ENCODE results near the gene GTF2IRD1.
"Not testable (repeated sequence)": the region's sequence is repeated elsewhere in the genome, so short reads cannot be mapped to it uniquely, and the experiment has no call there.

The GTF2IRD1 gene

DNA sequence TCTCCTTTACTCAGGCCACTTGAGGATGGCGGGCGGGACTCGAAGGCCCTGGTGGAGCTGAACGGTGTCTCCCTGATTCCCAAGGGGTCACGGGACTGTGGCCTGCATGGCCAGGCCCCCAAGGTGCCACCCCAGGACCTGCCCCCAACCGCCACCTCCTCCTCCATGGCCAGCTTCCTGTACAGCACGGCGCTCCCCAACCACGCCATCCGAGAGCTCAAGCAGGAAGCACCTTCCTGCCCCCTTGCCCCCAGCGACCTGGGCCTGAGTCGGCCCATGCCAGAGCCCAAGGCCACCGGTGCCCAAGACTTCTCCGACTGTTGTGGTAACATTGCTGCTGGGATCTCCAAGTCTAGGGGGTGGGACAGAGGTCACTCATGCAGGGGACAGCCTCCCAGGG, 65.7 kb downstream of the GTF2IRD1 start:
- DNase-seq, result no peak

- DNase-seq, result no peak
Observed at GRCh38 chr7:74521855-74522254, 68.1 kb downstream of the GTF2IRD1 start.

DNA sequence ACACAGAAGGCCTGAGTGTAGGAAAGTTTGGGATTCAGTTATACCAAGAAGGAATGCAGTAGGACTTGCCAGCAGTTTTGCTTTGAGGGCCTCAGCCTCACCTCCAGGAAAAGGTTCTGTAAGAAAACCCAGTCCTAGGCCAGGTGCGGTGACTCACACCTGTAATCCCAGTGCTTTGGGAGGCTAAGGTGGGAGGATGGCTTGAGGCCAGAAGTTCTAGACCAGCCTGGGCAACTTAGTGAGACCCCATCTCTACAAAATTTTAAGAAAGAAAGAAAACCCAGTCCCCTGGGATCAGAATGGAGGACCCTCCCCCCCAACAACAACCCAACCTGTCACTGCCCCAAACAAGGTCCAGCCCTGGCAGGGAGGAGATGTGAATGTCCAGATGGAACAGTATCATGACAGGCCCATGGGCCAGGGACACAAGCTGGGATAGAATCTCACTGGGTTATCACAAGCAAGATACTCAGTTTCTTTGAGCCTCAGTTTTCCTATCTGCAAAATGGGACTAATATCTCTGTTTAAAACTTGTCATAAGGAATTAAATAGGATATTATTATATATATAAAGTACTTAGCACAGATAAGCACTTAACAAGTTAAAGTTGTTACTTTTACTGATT, 68.7 kb downstream of the GTF2IRD1 start:
- no peak for DNase-seq

- no peak for DNase-seq
Observed at GRCh38 chr7:74523015-74523414, 69.3 kb downstream of the GTF2IRD1 start.

DNA sequence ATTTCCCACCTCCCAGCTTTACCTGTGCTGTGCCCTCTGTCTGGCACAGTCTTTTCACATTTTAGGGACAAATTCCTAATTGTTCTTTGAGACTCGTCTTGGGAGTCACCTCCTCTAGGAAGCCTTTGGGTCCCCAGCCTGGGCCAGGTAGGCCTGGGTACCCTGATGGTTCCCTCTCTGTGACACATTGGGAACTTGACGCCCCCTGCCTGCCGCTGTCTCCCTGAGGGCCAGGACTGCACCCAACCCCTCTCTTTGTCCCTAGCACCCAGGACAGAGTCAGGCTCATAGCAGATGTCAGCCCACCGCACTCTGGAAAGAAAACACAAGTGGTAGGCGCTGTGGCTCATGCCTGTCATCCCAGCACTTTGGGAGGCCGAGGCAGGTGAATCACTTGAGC, 71.4 kb downstream of the GTF2IRD1 start:
- no peak for DNase-seq

- DNase-seq, result no peak
Observed at GRCh38 chr7:74525881-74526280, 72.2 kb downstream of the GTF2IRD1 start.

GRCh38 chr7:74526780-74527179, 73.1 kb downstream of the GTF2IRD1 start:
- no peak for DNase-seq

DNA sequence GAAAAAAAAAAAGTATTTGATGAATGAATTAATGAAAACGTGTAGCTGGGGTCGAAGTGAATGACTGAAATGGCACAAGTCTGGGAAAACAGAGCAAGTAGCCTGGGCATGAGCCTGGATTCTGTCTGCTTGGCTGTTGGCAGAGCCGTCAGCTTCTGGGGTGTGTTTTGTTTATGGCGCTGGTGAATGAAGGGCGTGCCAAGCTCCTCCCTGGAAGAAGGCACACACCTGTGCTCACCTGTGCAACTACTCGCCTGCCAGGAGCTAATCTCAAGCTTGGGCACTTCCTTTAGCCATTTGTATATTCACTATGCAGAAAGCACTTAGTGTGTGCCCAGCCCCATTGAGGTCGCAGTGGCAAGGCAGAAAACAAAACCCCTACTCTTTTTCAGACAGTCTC, 74.1 kb downstream of the GTF2IRD1 start:
- DNase-seq, result no peak

- not testable (repeated sequence) for DNase-seq
Observed at GRCh38 chr7:74528773-74529172, 75.1 kb downstream of the GTF2IRD1 start.

DNA sequence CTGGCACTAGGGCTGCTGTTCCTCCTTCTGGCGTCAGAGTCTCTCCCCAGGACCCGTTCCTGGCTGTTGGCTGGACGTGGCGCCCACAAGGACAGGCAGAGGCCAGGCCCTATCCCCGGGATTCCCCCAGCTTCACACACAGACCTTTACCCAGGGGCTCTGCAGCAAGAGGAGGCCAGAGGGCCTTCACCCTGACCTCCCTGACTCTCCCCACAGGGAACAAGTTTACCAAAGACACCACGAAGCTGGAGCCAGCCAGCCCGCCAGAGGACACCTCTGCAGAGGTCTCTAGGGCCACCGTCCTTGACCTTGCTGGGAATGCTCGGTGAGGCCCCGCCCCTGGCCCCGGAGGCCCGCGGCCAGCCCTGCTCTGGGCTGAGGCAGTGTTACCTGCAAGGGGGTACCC, 82.2 kb downstream of the GTF2IRD1 start:
- no peak for DNase-seq

GRCh38 chr7:74541937-74542336, 88.2 kb downstream of the GTF2IRD1 start:
- DNase-seq, result not testable (repeated sequence)

DNA sequence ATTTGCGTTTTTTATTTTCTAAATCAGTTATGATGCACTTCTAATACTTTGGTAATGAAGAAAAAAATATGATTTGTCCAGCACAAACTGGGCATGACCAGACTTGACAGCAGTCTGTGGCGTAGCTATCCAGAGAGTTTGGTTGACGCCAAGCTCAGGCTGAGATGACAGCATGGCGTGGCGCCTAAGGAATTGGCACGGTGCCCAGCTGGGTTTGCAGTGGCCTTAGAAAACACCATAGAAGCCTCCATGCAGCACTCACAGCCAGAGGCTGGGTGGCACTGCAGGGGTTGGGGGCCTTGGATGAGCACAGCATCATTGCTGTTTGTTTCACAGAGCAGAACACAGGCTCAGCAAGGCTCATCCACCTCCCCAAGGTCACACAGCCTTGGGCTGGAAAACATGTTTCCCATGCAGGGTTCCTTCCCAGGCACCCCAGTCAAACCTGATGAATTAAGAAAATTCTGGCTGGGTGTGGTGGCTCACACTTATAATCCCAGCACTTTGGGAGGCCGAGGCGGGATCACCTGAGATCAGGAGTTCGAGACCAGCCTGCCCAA, 88.9 kb downstream of the GTF2IRD1 start:
- no peak for DNase-seq

GRCh38 chr7:74544706-74545469, 91.2 kb downstream of the GTF2IRD1 start:
- no peak for DNase-seq

- no peak for DNase-seq
Observed at GRCh38 chr7:74545921-74546320, 92.2 kb downstream of the GTF2IRD1 start.

DNA sequence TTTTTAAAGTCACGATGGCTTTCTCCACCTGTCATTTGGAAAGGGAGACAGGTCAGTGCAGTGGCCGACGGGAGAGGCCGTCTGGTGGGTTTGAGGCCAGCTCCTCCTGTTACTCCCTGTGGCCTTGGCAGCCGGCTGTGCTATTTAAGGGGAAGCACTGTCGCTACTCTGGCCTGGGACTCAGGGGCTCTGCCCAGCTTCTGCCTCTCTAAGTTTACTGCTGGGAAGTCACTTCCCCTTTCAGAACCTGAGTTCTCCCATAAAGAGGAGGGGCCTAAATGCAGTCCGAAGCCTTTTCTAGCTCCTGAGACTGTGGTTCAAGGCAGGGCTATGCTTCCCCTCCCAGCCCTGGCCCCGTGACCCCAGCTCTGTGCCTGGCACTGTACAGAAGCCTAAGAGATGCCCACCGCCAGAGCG, 99.9 kb downstream of the GTF2IRD1 start:
- DNase-seq, result not testable (repeated sequence)

DNA sequence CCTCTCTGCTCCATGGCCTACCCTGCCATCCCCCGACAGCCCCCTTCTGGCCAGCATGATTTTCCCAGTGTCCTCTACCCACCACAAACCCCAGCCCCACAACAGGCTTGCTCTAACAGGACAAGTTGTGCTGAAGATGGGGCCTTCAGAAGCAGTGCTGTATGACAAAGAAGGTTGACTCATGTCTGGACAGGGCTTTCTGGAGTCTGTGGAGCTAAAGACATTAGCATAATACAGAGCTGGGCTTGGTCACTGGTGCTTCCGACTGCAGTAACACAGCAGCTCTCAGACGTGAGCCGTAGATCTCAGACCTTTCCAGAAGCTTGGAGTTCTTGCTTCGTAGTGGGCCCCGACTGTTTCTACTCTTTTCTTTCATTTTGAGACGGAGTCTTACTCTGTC, 100.5 kb downstream of the GTF2IRD1 start:
- no peak for DNase-seq

- no peak for DNase-seq
Observed at GRCh38 chr7:74560086-74560719, 106.5 kb downstream of the GTF2IRD1 start.

DNA sequence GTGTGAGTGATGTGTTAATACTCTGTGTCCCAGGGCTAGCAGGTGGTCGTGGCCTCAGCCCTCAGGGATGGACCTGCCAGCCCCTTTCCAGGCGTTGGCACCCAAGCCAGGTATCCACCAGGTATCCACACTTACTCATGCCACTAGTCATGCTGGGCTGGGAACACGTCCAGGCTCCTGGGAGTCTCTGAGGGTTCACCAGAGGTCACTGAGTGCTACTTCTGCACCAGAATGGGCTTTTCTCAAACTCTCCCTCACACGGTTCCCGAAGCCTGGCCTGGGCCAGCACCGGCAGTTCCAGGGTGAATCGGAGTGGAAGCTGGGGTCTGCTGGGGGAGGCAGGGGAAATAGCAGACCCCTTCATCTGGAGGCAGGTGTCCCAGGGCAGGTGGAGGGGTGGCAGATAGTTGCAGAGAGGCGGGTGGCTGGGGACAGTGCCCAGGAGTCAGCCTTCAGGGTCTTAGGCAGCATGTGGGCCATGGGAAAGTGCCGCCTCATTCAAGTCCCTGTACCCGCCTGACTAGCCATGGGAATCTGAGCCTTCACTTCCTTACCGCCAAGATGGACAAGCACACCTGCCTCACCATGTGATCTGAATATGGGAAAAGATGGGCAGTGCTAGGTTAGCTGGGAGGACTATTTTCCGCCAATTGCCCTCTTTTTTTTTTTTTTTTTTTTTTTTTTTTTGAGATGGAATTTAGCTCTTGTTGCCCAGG, 108.3 kb downstream of the GTF2IRD1 start:
- no peak for DNase-seq

- DNase-seq, result not testable (repeated sequence)
Observed at GRCh38 chr7:74563639-74564038, 109.9 kb downstream of the GTF2IRD1 start.

- no peak for DNase-seq
Observed at GRCh38 chr7:74567318-74567668, 113.6 kb downstream of the GTF2IRD1 start.

GRCh38 chr7:74568658-74569057, 115.0 kb downstream of the GTF2IRD1 start:
- no peak for DNase-seq

- DNase-seq, result peak; percentile 50
Observed at GRCh38 chr7:74569501-74570075, 115.9 kb downstream of the GTF2IRD1 start.
